GM15510 (cell line): ENCODE results near the gene TRAK1.

Source experiments
- POLR2A ChIP-seq: IDR thresholded peaks from 3 replicates; pipeline ENCODE4 v1.6.1; 2011; ENCODE audit warnings: borderline replicate concordance; ENCODE audit not compliant: insufficient read length; ENCODE audit errors: extremely low read depth

Gene TRAK1

GRCh38 chr3:42061713-42062380 lies 29.3 kb upstream of the TRAK1 start:
- no peak for TF ChIP-seq POLR2A

- TF ChIP-seq POLR2A = no peak
These were observed 28.7 kb upstream of the TRAK1 start for GRCh38 chr3:42062464-42062863.

- no peak for TF ChIP-seq POLR2A
These were observed 27.3 kb upstream of the TRAK1 start for GRCh38 chr3:42063888-42064287.

GRCh38 chr3:42066516-42067181 lies 24.5 kb upstream of the TRAK1 start:
- no peak for TF ChIP-seq POLR2A

- no peak for TF ChIP-seq POLR2A
These were observed 23.8 kb upstream of the TRAK1 start for GRCh38 chr3:42067326-42067725.

- no peak for TF ChIP-seq POLR2A
These were observed 22.7 kb upstream of the TRAK1 start for GRCh38 chr3:42068303-42069088.

- no peak for TF ChIP-seq POLR2A
These were observed 21.1 kb upstream of the TRAK1 start for GRCh38 chr3:42070089-42070488.

- no peak for TF ChIP-seq POLR2A
These were observed 20.6 kb upstream of the TRAK1 start for GRCh38 chr3:42070524-42070923.

- no peak for TF ChIP-seq POLR2A
These were observed 19.0 kb upstream of the TRAK1 start for GRCh38 chr3:42071904-42072812.

- no peak for TF ChIP-seq POLR2A
These were observed 18.3 kb upstream of the TRAK1 start for GRCh38 chr3:42072831-42073301.

- TF ChIP-seq POLR2A = no peak
These were observed 13.4 kb upstream of the TRAK1 start for GRCh38 chr3:42077785-42078184.

- no peak for TF ChIP-seq POLR2A
These were observed 12.5 kb upstream of the TRAK1 start for GRCh38 chr3:42078677-42079076.

GRCh38 chr3:42079701-42080452 lies 11.3 kb upstream of the TRAK1 start:
- TF ChIP-seq POLR2A = no peak

- no peak for TF ChIP-seq POLR2A
These were observed 10.7 kb upstream of the TRAK1 start for GRCh38 chr3:42080453-42080872.
